ENCODE results near the gene PGR. TPM values are rescaled to one million over a fixed set of nuclear protein-coding genes. Genes with fewer than 3 reads are reported as not detected.

PGR gene
- total RNA-seq: 10 to 100 TPM; 22.4 to 25.2 TPM

DNA sequence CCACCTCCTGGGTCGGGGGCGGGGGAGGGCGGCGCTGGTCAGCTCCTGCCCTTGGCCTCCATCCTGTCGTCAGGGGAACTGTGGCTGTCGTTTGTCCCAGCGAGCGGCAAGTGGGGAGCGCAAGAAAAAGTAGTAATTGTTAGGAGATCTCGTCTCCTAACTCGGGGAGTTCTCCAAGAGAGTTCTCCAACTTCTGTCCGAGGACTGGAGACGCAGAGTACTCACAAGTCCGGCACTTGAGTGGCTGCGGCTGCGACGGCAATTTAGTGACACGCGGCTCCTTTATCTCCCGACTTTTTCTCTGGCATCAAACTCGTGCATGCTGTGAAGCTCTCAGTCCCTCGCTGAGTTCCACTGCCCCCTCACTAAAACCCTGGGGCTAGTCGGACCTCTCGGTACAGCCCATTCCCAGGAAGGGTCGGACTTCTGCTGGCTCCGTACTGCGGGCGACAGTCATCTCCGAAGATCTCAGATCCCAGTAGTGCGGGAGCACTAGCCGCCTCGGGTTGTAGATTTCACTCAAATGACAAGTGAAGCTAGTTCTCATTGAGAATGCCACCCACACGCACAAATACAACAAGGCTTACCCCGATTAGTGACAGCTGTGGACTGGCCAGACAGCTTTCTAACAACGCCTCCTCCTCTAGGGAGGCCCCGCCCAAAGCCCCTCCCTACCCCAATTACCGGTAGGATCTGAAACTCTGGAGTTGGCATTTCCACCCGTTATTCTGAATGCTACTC is at the start of gene PGR:
PGR (minus strand) TSS at position 611 of the 741 bp plus-strand sequence. CDS start 743 bp downstream, outside the sequence.
- peak within 1 kb of the TSS; percentile 88 to 93 for H3K27ac ChIP-seq
- H3K27me3 ChIP-seq (replicated peaks; ENCODE audit: insufficient read depth): no peaks in the 10 kb centered on the region
- no peaks in the 10 kb centered on the region for H3K36me3 ChIP-seq
- H3K4me1 ChIP-seq (ENCODE audit: control insufficient read depth in 1 of 2, low read depth in 2 of 2): peaks cover 7 to 12% of the 10 kb centered on the region in 2 donors
- TF ChIP-seq CTCF (IDR thresholded peaks at IDR 0.05): no peak
- H3K4me3 ChIP-seq: peak within 1 kb of the TSS; percentile 92
- H3K9me3 ChIP-seq: no peaks in the 10 kb centered on the region
- DNase-seq (ENCODE audit: low spot score) (peak; percentile 28), ATAC-seq (ENCODE audit: insufficient number of reproducible peaks, low FRiP score, low read depth) (no peak)

DNA sequence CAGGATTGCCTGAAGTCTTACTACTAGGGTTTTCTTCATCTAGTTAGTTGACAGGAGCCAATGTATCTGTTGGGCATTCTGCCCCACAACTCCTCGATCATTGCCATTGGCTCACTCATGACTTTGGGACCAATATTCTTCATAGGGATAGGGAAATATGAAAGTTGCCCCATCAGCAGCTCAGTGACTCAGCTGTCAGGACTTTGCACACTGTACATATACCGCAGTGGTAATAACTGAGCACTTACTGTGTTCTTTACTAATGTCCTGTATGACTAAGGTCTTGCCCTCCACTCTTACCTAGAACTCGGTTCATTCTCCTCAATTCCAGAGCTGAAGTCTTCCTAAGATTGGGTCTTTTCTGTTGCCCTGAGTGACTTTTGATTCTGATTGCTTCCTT is 46.8 kb upstream of the PGR start:
- H3K4me3 ChIP-seq: no peak overlapping the region
- no peaks in the 10 kb centered on the region for H3K36me3 ChIP-seq
- H3K27ac ChIP-seq: no peak overlapping the region
- DNase-seq (ENCODE audit: low spot score) (no peak), ATAC-seq (ENCODE audit: insufficient number of reproducible peaks, low FRiP score, low read depth) (no peak)
- no peaks in the 10 kb centered on the region for H3K4me1 ChIP-seq (ENCODE audit: control insufficient read depth in 1 of 2, low read depth in 2 of 2)
- H3K9me3 ChIP-seq: no peaks in the 10 kb centered on the region
- no peak for TF ChIP-seq CTCF (IDR thresholded peaks at IDR 0.05)
- H3K27me3 ChIP-seq (replicated peaks; ENCODE audit: insufficient read depth): no peaks in the 10 kb centered on the region

- Histone ChIP-seq H3K27me3 (replicated peaks; ENCODE audit: insufficient read depth) (no peaks in the 10 kb centered on the region), H3K9me3 (no peaks in the 10 kb centered on the region), H3K36me3 (no peaks in the 10 kb centered on the region), H3K27ac (no peak overlapping the region), H3K4me3 (no peak overlapping the region), H3K4me1 (ENCODE audit: control insufficient read depth in 1 of 2, low read depth in 2 of 2) (peaks cover 0 to 9% of the 10 kb centered on the region in 2 donors)
- TF ChIP-seq CTCF (IDR thresholded peaks at IDR 0.05): no peak
- DNase-seq (ENCODE audit: low spot score): no peak
- no peak for ATAC-seq (ENCODE audit: insufficient number of reproducible peaks, low FRiP score, low read depth)
These were observed 40.3 kb upstream of the PGR start for GRCh38 chr11:101169944-101170343.

GRCh38 chr11:101166038-101166437 is 36.4 kb upstream of the PGR start:
- H3K27ac ChIP-seq: no peak overlapping the region
- no peak for DNase-seq (ENCODE audit: low spot score)

DNA sequence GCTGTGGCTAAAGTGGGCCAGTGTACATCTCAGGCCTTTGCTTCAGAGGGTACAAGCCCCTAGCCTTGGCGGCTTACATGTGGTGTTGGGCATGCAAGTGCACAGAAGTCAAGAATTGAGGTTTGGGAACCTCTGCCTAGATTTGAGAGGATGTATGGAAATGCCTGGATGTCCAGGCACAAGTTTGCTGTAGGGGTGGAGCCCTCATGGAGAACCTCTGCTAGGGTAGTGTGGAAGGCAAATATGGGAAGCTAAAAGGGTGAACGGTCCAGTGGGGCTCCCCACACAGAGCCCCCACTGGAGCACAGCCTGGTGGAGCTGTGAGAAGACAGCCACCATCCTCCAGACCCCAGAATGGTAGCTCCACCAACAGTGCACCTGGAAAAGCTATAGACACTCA is 28.5 kb upstream of the PGR start:
- TF ChIP-seq CTCF (IDR thresholded peaks at IDR 0.05): no peak
- Histone ChIP-seq H3K36me3 (no peaks in the 10 kb centered on the region), H3K4me1 (ENCODE audit: control insufficient read depth in 1 of 2, low read depth in 2 of 2) (no peaks in the 10 kb centered on the region), H3K27ac (no peak overlapping the region), H3K4me3 (no peak overlapping the region), H3K27me3 (replicated peaks; ENCODE audit: insufficient read depth) (no peaks in the 10 kb centered on the region), H3K9me3 (peaks cover 3% of the 10 kb centered on the region)
- no peak for ATAC-seq (ENCODE audit: insufficient number of reproducible peaks, low FRiP score, low read depth)
- no peak for DNase-seq (ENCODE audit: low spot score)

More at GRCh38 chr11:101166038-101166437, 36.4 kb upstream of the PGR start:
- Histone ChIP-seq H3K27me3 (replicated peaks; ENCODE audit: insufficient read depth) (no peaks in the 10 kb centered on the region), H3K36me3 (no peaks in the 10 kb centered on the region), H3K9me3 (no peaks in the 10 kb centered on the region), H3K4me3 (no peak overlapping the region), H3K4me1 (ENCODE audit: control insufficient read depth in 1 of 2, low read depth in 2 of 2) (peaks cover 0 to 9% of the 10 kb centered on the region in 2 donors)
- TF ChIP-seq CTCF (IDR thresholded peaks at IDR 0.05): no peak
- no peak for ATAC-seq (ENCODE audit: insufficient number of reproducible peaks, low FRiP score, low read depth)

Data from thoracic aorta (tissue), 2 donors.